ENCODE results near the gene NXPH2.

DNA sequence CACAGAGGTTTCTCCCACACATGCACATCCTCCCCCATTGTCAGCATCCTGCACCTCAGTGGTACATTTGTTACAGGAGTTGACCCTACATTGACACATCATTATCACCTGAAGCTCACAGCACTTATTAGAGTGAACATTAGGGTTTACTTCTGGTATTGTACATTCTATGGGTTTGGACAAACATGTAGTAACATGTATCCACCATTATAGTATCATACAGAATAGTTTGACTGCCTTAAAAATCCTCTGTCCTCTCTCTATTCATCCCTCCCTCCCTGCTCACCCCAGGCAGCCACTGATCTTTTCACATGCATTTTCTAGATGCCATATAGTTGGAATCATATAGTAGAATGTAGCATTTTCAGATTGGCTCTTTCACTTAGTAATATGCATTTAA, 53.5 kb downstream of the NXPH2 start:
- TF ChIP-seq POLR2A (IDR thresholded peaks at IDR 0.05; ENCODE audit: low read depth, low read length) (no peak), TAF1 (IDR thresholded peaks at IDR 0.05; ENCODE audit: low read depth, low read length) (no peak), POLR2AphosphoS5 (IDR thresholded peaks at IDR 0.05; ENCODE audit: low read depth, low read length) (no peak)
